HEK293T (cell line): ENCODE data around the gene ZNF226.
"Not testable (repeated sequence)": the region's sequence is repeated elsewhere in the genome, so short reads cannot be mapped to it uniquely, and the experiment has no call there.

Experiments
- BHLHE40 ChIP-seq: fragments of 450-650 bp; IDR thresholded peaks from 2 replicates; pipeline ENCODE4 v1.6.1; 2016; ENCODE audit warnings: mild to moderate bottlenecking, moderate library complexity, borderline replicate concordance
- PKNOX1 ChIP-seq: fragments of 450-650 bp; IDR thresholded peaks from 2 replicates; pipeline ENCODE4 v1.6.1; 2016
- SP1 ChIP-seq: fragments of 450-650 bp; IDR thresholded peaks from 2 replicates; pipeline ENCODE4 v1.6.1; 2017
- TARDBP ChIP-seq: fragments of 450-650 bp; IDR thresholded peaks from 2 replicates; pipeline ENCODE4 v1.6.1; 2016

- not testable (repeated sequence) for TF ChIP-seq PKNOX1, TARDBP, SP1, BHLHE40
These were observed 39.0 kb downstream of the ZNF226 start for GRCh38 chr19:44203877-44204276.
